ENCODE data around the gene ARMC2. TPM values are rescaled to one million over a fixed set of nuclear protein-coding genes. Genes with fewer than 3 reads are reported as not detected.

The ARMC2 gene
- polyA plus RNA-seq, 2 of the 4 experiments (the other 2 are of a cell fraction) = 2.1 to 4.9 TPM

DNA sequence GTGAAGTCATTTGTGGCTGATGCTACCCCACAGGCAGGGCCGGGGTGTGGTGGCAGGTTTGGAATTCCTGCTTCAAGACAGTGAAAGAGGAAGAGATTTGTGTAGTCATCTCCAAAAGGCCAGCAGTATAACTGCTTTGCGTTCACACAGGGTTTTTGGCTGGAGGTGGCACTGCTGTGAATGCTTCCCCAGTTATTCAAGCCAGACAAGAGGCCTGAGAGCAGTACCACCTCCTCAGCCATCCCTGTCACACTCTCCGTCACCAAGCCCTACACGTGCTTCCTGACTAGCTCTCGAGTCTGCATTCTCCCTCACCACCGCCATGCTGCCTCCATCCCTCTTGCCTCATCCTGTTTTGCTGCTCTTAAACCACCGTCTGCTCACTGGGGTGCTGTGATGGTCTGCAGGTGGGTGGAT lies 23.9 kb downstream of the ARMC2 start:
- CTCF ChIA-PET = interaction anchor here (0.8 to 1.6 kb wide), 2 partner anchors 90 to 116 kb away, joined by 3 read pairs; no protein-coding TSS in a partner anchor
- Histone ChIP-seq H3K27ac (no peak overlapping the region), H3K9me3 (no peaks in the 10 kb centered on the region), H3K4me3 (no peak overlapping the region), H3K4me1 (no peaks in the 10 kb centered on the region), H3K4me2 (no peak overlapping the region)
- TF ChIP-seq, protein P1, sequence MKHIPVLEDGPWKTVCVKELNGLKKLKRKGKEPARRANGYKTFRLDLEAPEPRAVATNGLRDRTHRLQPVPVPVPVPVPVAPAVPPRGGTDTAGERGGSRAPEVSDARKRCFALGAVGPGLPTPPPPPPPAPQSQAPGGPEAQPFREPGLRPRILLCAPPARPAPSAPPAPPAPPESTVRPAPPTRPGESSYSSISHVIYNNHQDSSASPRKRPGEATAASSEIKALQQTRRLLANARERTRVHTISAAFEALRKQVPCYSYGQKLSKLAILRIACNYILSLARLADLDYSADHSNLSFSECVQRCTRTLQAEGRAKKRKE (CRISPR knock-in tag; IDR thresholded peaks at IDR 0.05; ENCODE audit: low read depth) = no peak
- TF ChIP-seq CEBPB (IDR thresholded peaks at IDR 0.05) = no peak
- FAIRE-seq (no peak), DNase-seq (ENCODE audit: low read depth in 1 of 2, low spot score in 1 of 2) (no peak), ATAC-seq (no peak)
- POLR2A ChIA-PET = no interaction called here
- 72% methylated on average over 7 of the region's 7 CpGs for WGBS (ENCODE audit: missing lambda C conversion rate)

DNA sequence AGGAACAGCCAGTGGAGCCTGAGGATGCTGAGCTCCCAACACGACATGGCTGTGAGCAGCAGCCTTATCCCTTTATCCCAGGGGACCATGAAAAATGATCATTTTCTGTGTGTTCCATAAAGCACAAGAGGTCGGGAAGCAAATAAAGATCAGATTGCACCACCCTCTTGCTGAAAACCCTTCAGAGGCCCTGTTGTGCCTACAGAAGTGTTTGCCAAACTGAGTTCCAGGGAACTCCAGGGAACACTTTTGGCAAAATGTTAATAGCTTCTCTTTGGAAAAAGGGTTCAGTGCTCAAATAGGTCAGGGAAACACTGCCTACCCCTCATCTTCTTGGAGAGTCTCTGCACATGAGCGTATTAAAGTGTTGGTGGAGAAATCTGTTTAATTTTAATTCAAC lies 24.4 kb downstream of the ARMC2 start:
- CTCF ChIA-PET = interaction anchor here (0.8 to 1.6 kb wide), 2 partner anchors 91 to 116 kb away, joined by 3 read pairs; no protein-coding TSS in a partner anchor
- FAIRE-seq (no peak), ATAC-seq (no peak), DNase-seq (ENCODE audit: low read depth in 1 of 2, low spot score in 1 of 2) (no peak)
- POLR2A ChIA-PET = no interaction called here
- WGBS (ENCODE audit: missing lambda C conversion rate) = 74% methylated on average over 3 of the region's 3 CpGs
- Histone ChIP-seq H3K4me3 (no peak overlapping the region), H3K9me3 (no peaks in the 10 kb centered on the region), H3K4me1 (no peaks in the 10 kb centered on the region), H3K4me2 (no peak overlapping the region), H3K27ac (no peak overlapping the region)
- TF ChIP-seq GATA3 (IDR thresholded peaks at IDR 0.05; ENCODE audit: borderline replicate concordance) (no peak), FOSB (CRISPR knock-in tag; IDR thresholded peaks at IDR 0.05) (no peak), MAFK (IDR thresholded peaks at IDR 0.05; ENCODE audit: partially characterized antibody) (no peak), HDAC2 (IDR thresholded peaks at IDR 0.05) (no peak), MYC (IDR thresholded peaks at IDR 0.05; ENCODE audit: borderline replicate concordance, low read length) (no peak), KDM5A (IDR thresholded peaks at IDR 0.05) (no peak), CHD2 (IDR thresholded peaks at IDR 0.05; ENCODE audit: low read length, partially characterized antibody) (no peak), FOXS1 (CRISPR knock-in tag; IDR thresholded peaks at IDR 0.05) (no peak), RAD21 (conservative IDR thresholded peaks at IDR 0.05 in 1 of 2, IDR thresholded peaks at IDR 0.05 in 1 of 2) (no peak), HOXB13 (CRISPR knock-in tag; IDR thresholded peaks at IDR 0.05; ENCODE audit: low read depth) (no peak), FOSL2 (IDR thresholded peaks at IDR 0.05) (no peak), FOSL2 (CRISPR knock-in tag; IDR thresholded peaks at IDR 0.05) (no peak), EP300 (IDR thresholded peaks at IDR 0.05) (no peak), MAZ (IDR thresholded peaks at IDR 0.05; ENCODE audit: borderline replicate concordance, low read depth, low read length) (no peak), NPAS2 (CRISPR knock-in tag; IDR thresholded peaks at IDR 0.05; ENCODE audit: borderline replicate concordance) (no peak), TP53 (CRISPR knock-in tag; IDR thresholded peaks at IDR 0.05) (no peak), KDM1A (IDR thresholded peaks at IDR 0.05; ENCODE audit: low read depth) (no peak), NR3C1 (IDR thresholded peaks at IDR 0.05) (no peak), HOXB5 (CRISPR knock-in tag; IDR thresholded peaks at IDR 0.05) (no peak)
- TF ChIP-seq, protein P2, sequence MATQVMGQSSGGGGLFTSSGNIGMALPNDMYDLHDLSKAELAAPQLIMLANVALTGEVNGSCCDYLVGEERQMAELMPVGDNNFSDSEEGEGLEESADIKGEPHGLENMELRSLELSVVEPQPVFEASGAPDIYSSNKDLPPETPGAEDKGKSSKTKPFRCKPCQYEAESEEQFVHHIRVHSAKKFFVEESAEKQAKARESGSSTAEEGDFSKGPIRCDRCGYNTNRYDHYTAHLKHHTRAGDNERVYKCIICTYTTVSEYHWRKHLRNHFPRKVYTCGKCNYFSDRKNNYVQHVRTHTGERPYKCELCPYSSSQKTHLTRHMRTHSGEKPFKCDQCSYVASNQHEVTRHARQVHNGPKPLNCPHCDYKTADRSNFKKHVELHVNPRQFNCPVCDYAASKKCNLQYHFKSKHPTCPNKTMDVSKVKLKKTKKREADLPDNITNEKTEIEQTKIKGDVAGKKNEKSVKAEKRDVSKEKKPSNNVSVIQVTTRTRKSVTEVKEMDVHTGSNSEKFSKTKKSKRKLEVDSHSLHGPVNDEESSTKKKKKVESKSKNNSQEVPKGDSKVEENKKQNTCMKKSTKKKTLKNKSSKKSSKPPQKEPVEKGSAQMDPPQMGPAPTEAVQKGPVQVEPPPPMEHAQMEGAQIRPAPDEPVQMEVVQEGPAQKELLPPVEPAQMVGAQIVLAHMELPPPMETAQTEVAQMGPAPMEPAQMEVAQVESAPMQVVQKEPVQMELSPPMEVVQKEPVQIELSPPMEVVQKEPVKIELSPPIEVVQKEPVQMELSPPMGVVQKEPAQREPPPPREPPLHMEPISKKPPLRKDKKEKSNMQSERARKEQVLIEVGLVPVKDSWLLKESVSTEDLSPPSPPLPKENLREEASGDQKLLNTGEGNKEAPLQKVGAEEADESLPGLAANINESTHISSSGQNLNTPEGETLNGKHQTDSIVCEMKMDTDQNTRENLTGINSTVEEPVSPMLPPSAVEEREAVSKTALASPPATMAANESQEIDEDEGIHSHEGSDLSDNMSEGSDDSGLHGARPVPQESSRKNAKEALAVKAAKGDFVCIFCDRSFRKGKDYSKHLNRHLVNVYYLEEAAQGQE (IDR thresholded peaks at IDR 0.05) = no peak

DNA sequence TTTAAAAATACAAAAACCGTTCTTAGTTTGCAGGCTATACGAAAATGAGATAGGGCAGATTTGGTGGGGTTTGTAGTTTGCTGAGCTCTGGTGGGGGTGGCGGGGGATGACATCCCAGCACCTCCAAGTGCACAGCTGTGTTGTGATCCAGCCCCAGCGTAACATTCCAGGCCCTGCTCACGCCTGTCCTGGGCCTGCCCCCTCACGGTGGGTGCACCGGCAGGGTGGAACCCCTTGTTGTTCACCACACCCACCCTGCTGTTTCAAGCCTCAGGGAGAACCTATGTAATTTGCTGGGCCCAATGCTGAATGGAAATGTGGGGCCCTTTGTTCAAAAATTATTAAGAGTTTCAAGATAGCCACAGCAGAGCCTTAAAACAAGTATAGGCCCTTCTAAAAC lies 25.0 kb downstream of the ARMC2 start:
- H3K4me1 ChIP-seq = no peaks in the 10 kb centered on the region
- DNase-seq (ENCODE audit: low read depth in 1 of 2, low spot score in 1 of 2) = no peak
- ATAC-seq = no peak
- FAIRE-seq = no peak
- no peak overlapping the region for H3K27ac ChIP-seq
- no peaks in the 10 kb centered on the region for H3K9me3 ChIP-seq
- no peak overlapping the region for H3K4me2 ChIP-seq
- WGBS (ENCODE audit: missing lambda C conversion rate) = 82% methylated on average over 7 of the region's 7 CpGs
- TF ChIP-seq BHLHE40 (IDR thresholded peaks at IDR 0.05; ENCODE audit: low read depth, low read length) (no peak), JUNB (IDR thresholded peaks at IDR 0.05) (no peak), FOSL2 (IDR thresholded peaks at IDR 0.05) (no peak), FOSL2 (CRISPR knock-in tag; IDR thresholded peaks at IDR 0.05) (no peak), NFE2L2 (conservative IDR thresholded peaks at IDR 0.05; ENCODE audit: low read length) (no peak)
- ChIA-PET CTCF (interaction anchor here (0.9 to 1.6 kb wide), 2 partner anchors 115 to 331 kb away, joined by 3 to 5 read pairs; no protein-coding TSS in a partner anchor), POLR2A (no interaction called here)
- no peak overlapping the region for H3K4me3 ChIP-seq
